GM21619 (cell line): ENCODE data around the gene MAGEB4.
"Not testable (repeated sequence)": the region's sequence is repeated elsewhere in the genome, so short reads cannot be mapped to it uniquely, and the experiment has no call there.

ENCODE experiments used
- ATAC-seq: cut with Tn5 transposase; IDR thresholded peaks from one replicate; pipeline ENCODE4 v1.9.1; 2021; ENCODE audit not compliant: unreplicated experiment

The MAGEB4 gene

GRCh38 chrX:30241724-30242415, at the start of gene MAGEB4:
Gene MAGEB4 (plus strand): TSS chrX:30242000. CDS start chrX:30242136, 136 bp downstream.
- no peak for ATAC-seq

GRCh38 chrX:30193910-30194309, 47.9 kb upstream of the MAGEB4 start:
- ATAC-seq: not testable (repeated sequence)

- no peak for ATAC-seq
These were observed 45.5 kb upstream of the MAGEB4 start for GRCh38 chrX:30196322-30196721.

GRCh38 chrX:30212172-30212571, 29.6 kb upstream of the MAGEB4 start:
- no peak for ATAC-seq

GRCh38 chrX:30215357-30215843, 26.4 kb upstream of the MAGEB4 start, which contains the start of gene MAGEB2:
Gene MAGEB2 (plus strand): TSS chrX:30215563. CDS start chrX:30218581, 3,018 bp downstream.
- ATAC-seq: no peak

GRCh38 chrX:30217465-30217864, 24.3 kb upstream of the MAGEB4 start:
- ATAC-seq: no peak

- ATAC-seq: no peak
These were observed 22.4 kb upstream of the MAGEB4 start for GRCh38 chrX:30219372-30219771.

GRCh38 chrX:30220661-30221060, 21.1 kb upstream of the MAGEB4 start:
- ATAC-seq: no peak

GRCh38 chrX:30224536-30224935, 17.3 kb upstream of the MAGEB4 start:
- no peak for ATAC-seq

- no peak for ATAC-seq
These were observed 13.3 kb upstream of the MAGEB4 start for GRCh38 chrX:30228526-30228925.

GRCh38 chrX:30230395-30230794, 11.4 kb upstream of the MAGEB4 start, which contains the start of gene MAGEB3:
Gene MAGEB3 (plus strand): TSS chrX:30230657. CDS start chrX:30235925, 5,268 bp downstream.
- ATAC-seq: no peak

- ATAC-seq: no peak
These were observed 5.1 kb downstream of the MAGEB4 start, which contains the start of gene MAGEB1 for GRCh38 chrX:30246769-30247489. Gene MAGEB1 (plus strand): TSS chrX:30247146. CDS start chrX:30250494, 3,348 bp downstream.

- peak; percentile 68 for ATAC-seq
These were observed 7.1 kb downstream of the MAGEB4 start for GRCh38 chrX:30248854-30249253.

GRCh38 chrX:30253257-30253656, 11.5 kb downstream of the MAGEB4 start:
- ATAC-seq: peak; percentile 73

GRCh38 chrX:30259927-30260326, 18.1 kb downstream of the MAGEB4 start:
- no peak for ATAC-seq

GRCh38 chrX:30261012-30261411, 19.2 kb downstream of the MAGEB4 start:
- ATAC-seq: no peak

- no peak for ATAC-seq
These were observed 21.0 kb downstream of the MAGEB4 start for GRCh38 chrX:30262763-30263162.

- no peak for ATAC-seq
These were observed 28.8 kb downstream of the MAGEB4 start for GRCh38 chrX:30270639-30271038.

GRCh38 chrX:30275498-30275897, 33.7 kb downstream of the MAGEB4 start:
- no peak for ATAC-seq

GRCh38 chrX:30278365-30278764, 36.6 kb downstream of the MAGEB4 start:
- ATAC-seq: no peak

- no peak for ATAC-seq
These were observed 38.6 kb downstream of the MAGEB4 start for GRCh38 chrX:30280428-30280827.

- no peak for ATAC-seq
These were observed 40.7 kb downstream of the MAGEB4 start for GRCh38 chrX:30282527-30282926.
